ENCODE results near the gene ZCCHC24. TPM values are rescaled to one million over a fixed set of nuclear protein-coding genes. Genes with fewer than 3 reads are reported as not detected.

The ZCCHC24 gene
- total and polyA plus RNA-seq, 9 donors, result 21.6 to 92.1 (median 58.3) TPM

DNA sequence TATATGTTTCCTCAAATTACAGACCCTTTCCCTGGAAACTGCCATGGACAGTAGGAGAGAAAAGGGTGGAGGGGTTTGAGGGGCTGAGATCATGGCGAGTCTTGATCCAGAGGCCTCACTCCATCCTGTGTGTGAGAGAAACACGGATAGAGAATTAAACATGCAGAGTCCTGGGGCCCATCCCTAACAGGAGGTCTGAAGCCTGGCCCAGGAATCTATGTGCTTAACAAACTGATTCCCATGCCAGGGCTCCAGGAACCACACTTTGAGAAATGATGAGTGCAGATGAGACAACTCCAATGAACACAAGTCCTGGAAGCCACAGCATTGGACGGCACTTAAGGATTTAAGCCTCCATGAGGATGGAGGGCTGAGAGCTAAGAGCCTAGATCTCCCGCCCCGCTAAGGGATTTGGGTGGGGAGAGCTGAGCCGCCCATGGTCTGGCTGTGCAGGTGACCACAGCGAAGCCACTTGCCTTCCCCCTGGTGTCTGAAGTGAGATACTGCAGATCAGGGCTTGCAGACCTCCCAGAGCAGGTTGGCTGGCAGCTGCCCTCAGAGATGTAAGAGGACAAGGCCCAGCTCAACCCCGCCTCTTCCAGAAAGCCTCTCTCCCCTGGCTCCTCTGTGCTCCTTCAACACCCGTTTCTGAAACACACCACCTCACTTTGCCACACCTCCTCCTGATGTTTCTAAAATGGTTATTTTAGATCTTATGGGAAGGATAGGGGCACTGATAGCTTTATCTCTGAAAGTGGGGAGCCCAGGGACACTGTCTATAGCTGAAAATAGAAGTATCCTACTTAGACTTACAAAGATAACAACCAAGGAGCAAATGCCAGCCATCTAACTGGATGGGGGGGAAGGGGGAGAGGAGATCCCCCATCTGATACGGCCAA, 42.1 kb upstream of the ZCCHC24 start:
- Histone ChIP-seq H3K9me3 (no peaks in the 10 kb centered on the region), H3K4me1 (ENCODE audit: insufficient read depth) (peaks cover 7% of the 10 kb centered on the region), H3K36me3 (no peaks in the 10 kb centered on the region), H3K27ac (no peak overlapping the region), H3K27me3 (no peaks in the 10 kb centered on the region), H3K4me3 (no peak overlapping the region)
- no peak for TF ChIP-seq EP300 (IDR thresholded peaks at IDR 0.05)
- no peak for TF ChIP-seq POLR2A (IDR thresholded peaks at IDR 0.05)
- TF ChIP-seq, protein P1, sequence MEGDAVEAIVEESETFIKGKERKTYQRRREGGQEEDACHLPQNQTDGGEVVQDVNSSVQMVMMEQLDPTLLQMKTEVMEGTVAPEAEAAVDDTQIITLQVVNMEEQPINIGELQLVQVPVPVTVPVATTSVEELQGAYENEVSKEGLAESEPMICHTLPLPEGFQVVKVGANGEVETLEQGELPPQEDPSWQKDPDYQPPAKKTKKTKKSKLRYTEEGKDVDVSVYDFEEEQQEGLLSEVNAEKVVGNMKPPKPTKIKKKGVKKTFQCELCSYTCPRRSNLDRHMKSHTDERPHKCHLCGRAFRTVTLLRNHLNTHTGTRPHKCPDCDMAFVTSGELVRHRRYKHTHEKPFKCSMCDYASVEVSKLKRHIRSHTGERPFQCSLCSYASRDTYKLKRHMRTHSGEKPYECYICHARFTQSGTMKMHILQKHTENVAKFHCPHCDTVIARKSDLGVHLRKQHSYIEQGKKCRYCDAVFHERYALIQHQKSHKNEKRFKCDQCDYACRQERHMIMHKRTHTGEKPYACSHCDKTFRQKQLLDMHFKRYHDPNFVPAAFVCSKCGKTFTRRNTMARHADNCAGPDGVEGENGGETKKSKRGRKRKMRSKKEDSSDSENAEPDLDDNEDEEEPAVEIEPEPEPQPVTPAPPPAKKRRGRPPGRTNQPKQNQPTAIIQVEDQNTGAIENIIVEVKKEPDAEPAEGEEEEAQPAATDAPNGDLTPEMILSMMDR (IDR thresholded peaks at IDR 0.05), result peak in 2 of 3 donors; percentile 11 to 15
- intact Hi-C loops (cut with DNase I), result no loop called here
- DNase-seq, result peak; percentile 32 to 61 (median 43)
- WGBS, 3 donors, result 84 to 86% (median 86%) methylated on average over 10 of the region's 10 CpGs

DNA sequence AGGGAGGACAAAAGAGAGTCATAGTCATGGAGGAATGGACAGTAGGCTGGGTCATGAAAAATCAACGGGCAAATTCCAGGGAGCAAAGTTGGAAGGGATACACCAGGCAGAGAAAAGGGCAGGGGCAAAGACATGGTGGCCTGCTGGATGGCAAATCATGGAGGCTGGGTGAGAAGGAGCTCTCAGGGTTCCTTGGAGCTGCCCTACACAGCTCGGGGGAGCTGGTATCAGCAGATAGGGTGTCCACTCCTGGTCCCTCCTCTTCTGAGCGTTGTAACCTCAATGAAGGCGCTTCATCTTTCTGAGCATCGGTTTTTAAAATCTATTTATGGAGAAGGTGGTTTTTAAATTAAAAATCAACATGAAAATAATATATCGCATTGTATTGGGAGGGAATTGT, 39.1 kb upstream of the ZCCHC24 start:
- no peak for TF ChIP-seq POLR2A (IDR thresholded peaks at IDR 0.05)
- TF ChIP-seq, protein P1 (IDR thresholded peaks at IDR 0.05), result no peak
- no peak for TF ChIP-seq EP300 (IDR thresholded peaks at IDR 0.05)
- Histone ChIP-seq H3K4me1 (ENCODE audit: insufficient read depth) (peaks cover 6% of the 10 kb centered on the region), H3K27me3 (no peaks in the 10 kb centered on the region), H3K36me3 (no peaks in the 10 kb centered on the region), H3K4me3 (no peak overlapping the region), H3K27ac (no peak overlapping the region), H3K9me3 (no peaks in the 10 kb centered on the region)
- 70 to 77% (median 70%) methylated on average over 6 of the region's 6 CpGs for WGBS, 3 donors
- intact Hi-C loops (cut with DNase I), result no loop called here
- DNase-seq, result no peak

DNA sequence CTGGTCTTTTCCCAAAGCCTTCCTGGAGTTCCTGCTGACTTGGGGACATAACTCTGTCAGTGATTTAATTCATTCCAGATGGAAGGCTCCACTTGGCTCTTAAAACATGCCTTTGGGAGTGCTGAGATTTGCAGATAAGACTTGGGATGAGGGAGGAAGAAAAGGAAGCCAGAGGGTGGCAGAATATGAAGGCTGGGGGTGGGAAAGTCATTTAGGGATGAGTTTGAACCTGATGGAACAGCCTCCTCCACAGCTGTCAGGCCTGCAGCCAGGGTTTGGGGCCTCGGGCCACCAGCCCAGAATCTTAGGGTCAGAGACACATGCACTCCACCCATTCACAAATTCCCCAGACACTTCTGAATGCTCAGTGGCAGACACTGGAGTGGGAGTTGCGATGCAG, 38.5 kb upstream of the ZCCHC24 start:
- no peak overlapping the region for H3K27ac ChIP-seq
- no peaks in the 10 kb centered on the region for H3K27me3 ChIP-seq
- DNase-seq, result peak in 1 of 5 donors; percentile 52
- no peaks in the 10 kb centered on the region for H3K36me3 ChIP-seq
- WGBS, 3 donors, result 40 to 50% (median 48%) methylated on average over 2 of the region's 2 CpGs
- intact Hi-C loops (cut with DNase I), result no loop called here
- no peak overlapping the region for H3K4me3 ChIP-seq
- no peaks in the 10 kb centered on the region for H3K9me3 ChIP-seq
- TF ChIP-seq EP300 (IDR thresholded peaks at IDR 0.05), result no peak
- TF ChIP-seq POLR2A (IDR thresholded peaks at IDR 0.05), result no peak
- TF ChIP-seq, protein P1 (IDR thresholded peaks at IDR 0.05), result no peak
- peaks cover 6% of the 10 kb centered on the region for H3K4me1 ChIP-seq (ENCODE audit: insufficient read depth)

DNA sequence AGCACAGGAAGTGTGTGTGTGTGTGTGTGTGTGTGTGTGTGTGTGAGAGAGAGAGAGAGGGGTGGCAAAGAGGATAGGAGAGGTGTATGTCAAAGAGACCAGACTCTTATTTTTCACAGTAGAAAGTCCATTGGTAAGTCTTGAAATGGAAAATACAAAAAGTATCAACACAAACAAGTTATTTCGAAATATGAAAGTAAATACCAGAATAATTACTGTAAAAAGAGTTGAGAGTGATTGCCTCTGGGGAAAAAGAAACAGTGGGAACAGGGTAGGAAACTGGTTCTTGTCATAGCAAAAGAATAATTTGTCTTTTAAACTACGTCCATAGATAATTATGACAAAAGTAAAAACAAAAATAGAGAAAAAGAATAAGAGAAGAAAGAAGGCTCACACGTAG, 37.9 kb upstream of the ZCCHC24 start:
- intact Hi-C loops (cut with DNase I), result no loop called here
- no peak for TF ChIP-seq POLR2A (IDR thresholded peaks at IDR 0.05)
- no peak for TF ChIP-seq EP300 (IDR thresholded peaks at IDR 0.05)
- TF ChIP-seq, protein P1 (IDR thresholded peaks at IDR 0.05), result no peak
- Histone ChIP-seq H3K9me3 (no peaks in the 10 kb centered on the region), H3K36me3 (no peaks in the 10 kb centered on the region), H3K27me3 (no peaks in the 10 kb centered on the region), H3K4me3 (no peak overlapping the region), H3K4me1 (ENCODE audit: insufficient read depth) (peaks cover 3% of the 10 kb centered on the region), H3K27ac (no peak overlapping the region)
- no peak for DNase-seq
- 53 to 75% (median 72%) methylated on average over 3 of the region's 3 CpGs for WGBS, 3 donors
